WTC11 (cell line): ENCODE data around the gene FAM199X.

ENCODE experiments used
- ESRRA ChIP-seq: sonication (generic); formaldehyde crosslinking; IDR thresholded peaks from 2 replicates; pipeline ENCODE4 v1.8.1; 2022; ENCODE audit warnings: mild to moderate bottlenecking, missing genetic modification reagents, borderline replicate concordance
- ETV6 ChIP-seq: sonication (generic); formaldehyde crosslinking; IDR thresholded peaks from 2 replicates; pipeline ENCODE4 v1.8.1; 2022; ENCODE audit warnings: mild to moderate bottlenecking, missing genetic modification reagents
- KAT7 ChIP-seq: sonication (generic); formaldehyde crosslinking; IDR thresholded peaks from 2 replicates; pipeline ENCODE4 v1.8.1; 2023; ENCODE audit warnings: missing genetic modification reagents, mild to moderate bottlenecking, borderline replicate concordance
- RELA ChIP-seq: sonication (generic); formaldehyde crosslinking; IDR thresholded peaks from 2 replicates; pipeline ENCODE4 v1.8.1; 2022; ENCODE audit warnings: missing genetic modification reagents, mild to moderate bottlenecking, borderline replicate concordance
- TF ChIP-seq, protein P1 (sequence below): fragments of 200-600 bp; IDR thresholded peaks from 2 replicates; pipeline ENCODE4 v1.8.0; 2022; ENCODE audit warnings: antibody characterized with exemption
- TF ChIP-seq, protein P2 (sequence below): sonication (generic); formaldehyde crosslinking; IDR thresholded peaks from 2 replicates; pipeline ENCODE4 v1.8.1; 2023; ENCODE audit warnings: mild to moderate bottlenecking, moderate library complexity, missing genetic modification reagents
- TF ChIP-seq, protein P3 (sequence below): sonication (generic); formaldehyde crosslinking; IDR thresholded peaks from 2 replicates; pipeline ENCODE4 v1.8.0; 2023; ENCODE audit warnings: missing genetic modification reagents

DNA sequence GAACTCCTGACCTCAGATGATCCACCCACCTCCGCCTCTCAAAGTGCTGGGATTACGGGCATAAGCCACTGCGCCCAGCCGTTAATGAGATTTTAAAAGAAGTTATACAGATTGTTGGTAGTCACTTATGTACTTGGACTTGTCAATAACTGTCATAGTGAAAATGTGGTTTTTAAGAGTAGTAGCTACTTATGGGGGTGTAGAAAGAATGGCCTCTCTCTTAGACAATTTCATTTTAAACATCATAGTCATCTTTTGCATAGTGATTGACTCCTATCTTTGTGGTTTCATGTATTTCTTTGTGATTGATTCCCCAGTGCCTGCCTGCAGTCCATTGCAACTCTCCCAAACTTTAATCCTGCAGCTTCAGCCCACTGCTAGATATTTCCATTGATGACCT lies 17.4 kb downstream of the FAM199X start:
- TF ChIP-seq, protein P1, sequence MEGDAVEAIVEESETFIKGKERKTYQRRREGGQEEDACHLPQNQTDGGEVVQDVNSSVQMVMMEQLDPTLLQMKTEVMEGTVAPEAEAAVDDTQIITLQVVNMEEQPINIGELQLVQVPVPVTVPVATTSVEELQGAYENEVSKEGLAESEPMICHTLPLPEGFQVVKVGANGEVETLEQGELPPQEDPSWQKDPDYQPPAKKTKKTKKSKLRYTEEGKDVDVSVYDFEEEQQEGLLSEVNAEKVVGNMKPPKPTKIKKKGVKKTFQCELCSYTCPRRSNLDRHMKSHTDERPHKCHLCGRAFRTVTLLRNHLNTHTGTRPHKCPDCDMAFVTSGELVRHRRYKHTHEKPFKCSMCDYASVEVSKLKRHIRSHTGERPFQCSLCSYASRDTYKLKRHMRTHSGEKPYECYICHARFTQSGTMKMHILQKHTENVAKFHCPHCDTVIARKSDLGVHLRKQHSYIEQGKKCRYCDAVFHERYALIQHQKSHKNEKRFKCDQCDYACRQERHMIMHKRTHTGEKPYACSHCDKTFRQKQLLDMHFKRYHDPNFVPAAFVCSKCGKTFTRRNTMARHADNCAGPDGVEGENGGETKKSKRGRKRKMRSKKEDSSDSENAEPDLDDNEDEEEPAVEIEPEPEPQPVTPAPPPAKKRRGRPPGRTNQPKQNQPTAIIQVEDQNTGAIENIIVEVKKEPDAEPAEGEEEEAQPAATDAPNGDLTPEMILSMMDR = no peak
- TF ChIP-seq KAT7 (CRISPR knock-in tag) = no peak
- TF ChIP-seq, protein P2, sequence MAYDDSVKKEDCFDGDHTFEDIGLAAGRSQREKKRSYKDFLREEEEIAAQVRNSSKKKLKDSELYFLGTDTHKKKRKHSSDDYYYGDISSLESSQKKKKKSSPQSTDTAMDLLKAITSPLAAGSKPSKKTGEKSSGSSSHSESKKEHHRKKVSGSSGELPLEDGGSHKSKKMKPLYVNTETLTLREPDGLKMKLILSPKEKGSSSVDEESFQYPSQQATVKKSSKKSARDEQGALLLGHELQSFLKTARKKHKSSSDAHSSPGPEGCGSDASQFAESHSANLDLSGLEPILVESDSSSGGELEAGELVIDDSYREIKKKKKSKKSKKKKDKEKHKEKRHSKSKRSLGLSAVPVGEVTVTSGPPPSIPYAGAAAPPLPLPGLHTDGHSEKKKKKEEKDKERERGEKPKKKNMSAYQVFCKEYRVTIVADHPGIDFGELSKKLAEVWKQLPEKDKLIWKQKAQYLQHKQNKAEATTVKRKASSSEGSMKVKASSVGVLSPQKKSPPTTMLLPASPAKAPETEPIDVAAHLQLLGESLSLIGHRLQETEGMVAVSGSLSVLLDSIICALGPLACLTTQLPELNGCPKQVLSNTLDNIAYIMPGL (CRISPR knock-in tag) = no peak
- TF ChIP-seq ETV6 (CRISPR knock-in tag) = no peak
- TF ChIP-seq ESRRA (CRISPR knock-in tag) = no peak
- no peak for TF ChIP-seq RELA (CRISPR knock-in tag)
- TF ChIP-seq, protein P3, sequence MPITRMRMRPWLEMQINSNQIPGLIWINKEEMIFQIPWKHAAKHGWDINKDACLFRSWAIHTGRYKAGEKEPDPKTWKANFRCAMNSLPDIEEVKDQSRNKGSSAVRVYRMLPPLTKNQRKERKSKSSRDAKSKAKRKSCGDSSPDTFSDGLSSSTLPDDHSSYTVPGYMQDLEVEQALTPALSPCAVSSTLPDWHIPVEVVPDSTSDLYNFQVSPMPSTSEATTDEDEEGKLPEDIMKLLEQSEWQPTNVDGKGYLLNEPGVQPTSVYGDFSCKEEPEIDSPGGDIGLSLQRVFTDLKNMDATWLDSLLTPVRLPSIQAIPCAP (CRISPR knock-in tag) = no peak
